ENCODE data around the gene MAP2K2.

MAP2K2 gene

GRCh38 chr19:4099041-4099764 is 24.7 kb downstream of the MAP2K2 start:
- DNase-seq (ENCODE audit: low spot score), result no peak

- DNase-seq (ENCODE audit: low spot score), result no peak
These were observed 25.4 kb downstream of the MAP2K2 start for GRCh38 chr19:4098493-4098892.

- DNase-seq (ENCODE audit: low spot score), result no peak
These were observed 26.4 kb downstream of the MAP2K2 start for GRCh38 chr19:4097501-4097900.

GRCh38 chr19:4096049-4096892 is 27.7 kb downstream of the MAP2K2 start:
- no peak for DNase-seq (ENCODE audit: low spot score)

DNA sequence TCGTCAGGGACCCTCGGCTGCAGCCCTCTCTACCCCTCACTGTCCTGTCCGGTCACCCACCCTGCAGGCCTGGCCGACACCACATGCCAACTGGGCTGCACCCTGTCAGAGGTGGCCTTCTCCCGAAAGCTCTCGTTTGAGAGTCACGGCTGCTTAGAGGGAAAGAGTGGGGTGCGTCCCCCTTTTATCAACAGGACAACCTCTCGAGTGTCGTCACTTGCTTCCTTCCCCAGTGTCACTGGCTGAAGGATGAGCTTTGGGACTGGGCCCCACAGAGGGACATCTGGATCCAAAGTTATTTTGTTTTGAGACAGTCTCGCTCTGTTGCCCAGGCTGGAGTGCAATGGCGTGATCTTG is 28.5 kb downstream of the MAP2K2 start:
- DNase-seq (ENCODE audit: low spot score), result no peak

DNA sequence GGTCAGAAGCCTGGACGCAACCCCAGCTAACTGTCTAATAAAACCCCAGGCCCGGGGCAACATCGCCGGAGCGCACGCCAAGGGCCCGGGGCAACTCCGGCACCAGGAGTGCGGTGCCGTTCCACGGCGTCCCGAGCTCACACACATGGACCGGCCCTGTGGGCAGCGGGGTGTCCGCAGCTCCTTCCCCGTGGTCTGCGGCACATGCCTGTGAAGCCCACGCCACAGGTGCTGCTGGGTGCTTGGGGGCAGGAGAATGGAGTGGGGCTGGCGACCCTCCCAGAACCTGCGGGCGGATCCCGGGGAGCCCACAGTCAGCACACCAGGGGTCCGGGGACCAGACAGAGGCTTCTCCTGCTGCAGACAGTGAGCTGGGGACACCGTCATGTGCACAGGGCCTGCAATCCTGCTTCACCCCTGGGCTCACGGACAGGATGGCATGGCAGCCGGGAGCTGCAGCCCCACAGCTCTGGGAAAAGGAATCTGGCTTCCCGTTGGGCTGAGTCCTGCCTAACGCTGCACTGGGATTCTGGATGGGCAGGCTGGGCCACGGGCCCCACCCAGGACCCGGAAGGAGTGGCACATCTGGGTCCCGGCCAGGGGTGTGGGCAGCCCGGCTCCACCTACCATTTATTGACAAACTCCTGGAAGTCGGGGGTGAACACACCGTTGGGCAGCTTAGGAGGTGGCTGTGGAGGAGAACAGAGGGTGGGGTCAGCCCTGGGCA is 29.0 kb downstream of the MAP2K2 start:
- DNase-seq (ENCODE audit: low spot score), result no peak

DNA sequence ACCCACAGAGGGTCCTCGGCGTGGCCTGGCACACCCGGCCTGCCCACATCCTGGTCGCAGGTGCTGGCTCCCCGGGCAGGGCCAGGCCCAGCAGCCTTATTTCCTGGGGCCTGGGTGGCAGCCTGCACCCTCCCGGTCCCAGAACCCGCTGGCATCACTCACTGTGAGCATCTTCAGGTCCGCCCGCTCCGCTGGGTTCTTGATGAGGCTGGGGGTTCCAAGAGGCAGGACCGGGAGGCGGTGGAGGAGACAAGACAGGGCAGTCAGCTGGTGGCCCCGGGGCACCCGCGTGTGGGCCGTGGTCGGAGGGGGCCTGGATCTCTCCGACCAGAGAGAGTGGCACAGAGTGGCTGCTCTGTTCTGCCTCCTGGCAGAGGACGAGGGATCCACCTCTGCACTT is 29.6 kb downstream of the MAP2K2 start:
- DNase-seq (ENCODE audit: low spot score), result no peak

DNA sequence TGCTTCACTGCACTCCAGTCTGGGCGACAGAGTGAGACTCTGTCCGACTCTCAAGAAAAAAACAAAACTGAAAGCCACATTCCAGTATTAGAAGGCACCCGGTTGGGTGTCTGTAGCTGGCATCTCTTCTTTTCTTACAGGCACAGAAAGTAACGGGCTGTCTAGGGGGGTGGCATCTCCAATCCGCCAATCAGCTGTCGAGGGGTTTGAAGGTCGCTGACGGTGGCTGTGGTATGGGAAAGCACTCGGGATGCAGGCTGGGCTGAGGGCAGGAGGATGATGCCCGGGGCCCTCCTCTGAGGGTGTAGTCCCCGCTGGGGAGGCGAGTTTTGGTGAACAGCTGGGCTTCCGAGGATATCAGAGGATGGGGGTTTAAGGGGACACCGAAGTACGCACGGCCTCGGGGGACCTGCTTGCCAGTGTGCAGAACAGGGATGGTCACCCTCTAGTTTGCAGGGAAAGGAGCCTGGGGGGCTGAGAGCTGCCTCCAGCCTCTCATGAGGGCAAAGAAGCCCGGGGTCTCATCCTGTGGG is 30.2 kb downstream of the MAP2K2 start:
- no peak for DNase-seq (ENCODE audit: low spot score)

DNA sequence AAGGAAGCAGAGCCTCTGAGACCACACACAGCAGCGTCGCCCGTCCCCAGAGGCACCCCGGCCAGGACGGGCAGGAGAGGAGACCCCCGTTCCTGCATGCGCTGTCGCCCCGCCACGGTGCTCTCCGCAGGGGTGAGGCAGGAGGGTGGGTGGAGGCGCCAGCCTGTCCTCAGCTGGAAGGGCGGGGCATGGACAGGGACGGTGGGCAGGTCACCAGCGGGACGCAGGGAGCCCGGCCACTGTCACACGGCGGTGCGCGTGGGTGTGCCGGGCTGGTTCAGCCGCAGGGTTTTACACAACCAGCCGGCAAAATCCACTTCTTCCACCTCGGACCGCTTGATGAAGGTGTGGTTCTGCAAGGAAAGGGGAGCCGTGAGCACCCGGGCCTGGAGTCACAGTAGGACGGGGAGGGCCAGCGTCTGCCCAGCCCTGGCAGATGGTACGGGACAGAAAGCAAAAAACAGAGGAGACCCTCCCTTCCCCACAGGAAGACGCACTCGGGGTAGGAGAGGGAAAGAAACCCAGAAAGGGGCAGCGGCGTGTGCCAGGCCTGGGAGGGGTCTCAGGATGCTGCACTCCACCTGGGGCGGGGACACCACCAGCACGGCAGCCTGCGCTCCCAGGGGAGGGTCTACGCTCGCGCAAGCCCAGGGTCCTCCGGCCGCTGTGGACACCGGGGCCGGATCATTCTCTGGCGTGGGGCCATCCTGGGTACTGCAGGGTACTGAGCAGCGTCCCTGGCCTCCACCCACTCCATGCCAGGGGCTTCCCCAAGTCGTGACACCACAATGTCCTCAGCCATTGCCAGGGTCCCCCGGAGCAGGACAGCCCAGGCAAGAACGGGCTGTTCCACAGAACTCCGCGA is 33.3 kb downstream of the MAP2K2 start:
- no peak for DNase-seq (ENCODE audit: low spot score)

- no peak for DNase-seq (ENCODE audit: low spot score)
These were observed 34.0 kb downstream of the MAP2K2 start for GRCh38 chr19:4089946-4090345.

- DNase-seq (ENCODE audit: low spot score), result peak; percentile 43
These were observed 34.5 kb downstream of the MAP2K2 start for GRCh38 chr19:4089400-4089908.

- DNase-seq (ENCODE audit: low spot score), result peak; percentile 28
These were observed 34.9 kb downstream of the MAP2K2 start for GRCh38 chr19:4088975-4089374.

- no peak for DNase-seq (ENCODE audit: low spot score)
These were observed 35.9 kb downstream of the MAP2K2 start for GRCh38 chr19:4087787-4088679.

GRCh38 chr19:4086411-4086867 is 37.5 kb downstream of the MAP2K2 start:
- no peak for DNase-seq (ENCODE audit: low spot score)

DNA sequence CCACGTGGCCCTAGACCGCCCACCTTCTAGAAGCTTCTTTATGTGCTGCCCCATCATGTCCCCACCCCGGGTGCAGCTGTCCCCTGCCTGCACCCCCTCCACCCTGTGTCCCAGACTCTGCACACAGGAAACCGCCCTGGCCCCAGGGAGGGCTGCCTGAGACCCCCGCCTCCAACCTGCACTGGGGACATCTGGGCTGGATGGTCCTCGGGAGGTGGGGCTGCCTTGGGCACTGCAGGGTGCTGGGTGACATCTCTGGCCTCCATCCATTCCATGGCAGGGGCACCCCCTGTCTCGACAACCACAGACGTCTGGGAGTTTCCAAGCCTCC is 39.4 kb downstream of the MAP2K2 start:
- no peak for DNase-seq (ENCODE audit: low spot score)

DNA sequence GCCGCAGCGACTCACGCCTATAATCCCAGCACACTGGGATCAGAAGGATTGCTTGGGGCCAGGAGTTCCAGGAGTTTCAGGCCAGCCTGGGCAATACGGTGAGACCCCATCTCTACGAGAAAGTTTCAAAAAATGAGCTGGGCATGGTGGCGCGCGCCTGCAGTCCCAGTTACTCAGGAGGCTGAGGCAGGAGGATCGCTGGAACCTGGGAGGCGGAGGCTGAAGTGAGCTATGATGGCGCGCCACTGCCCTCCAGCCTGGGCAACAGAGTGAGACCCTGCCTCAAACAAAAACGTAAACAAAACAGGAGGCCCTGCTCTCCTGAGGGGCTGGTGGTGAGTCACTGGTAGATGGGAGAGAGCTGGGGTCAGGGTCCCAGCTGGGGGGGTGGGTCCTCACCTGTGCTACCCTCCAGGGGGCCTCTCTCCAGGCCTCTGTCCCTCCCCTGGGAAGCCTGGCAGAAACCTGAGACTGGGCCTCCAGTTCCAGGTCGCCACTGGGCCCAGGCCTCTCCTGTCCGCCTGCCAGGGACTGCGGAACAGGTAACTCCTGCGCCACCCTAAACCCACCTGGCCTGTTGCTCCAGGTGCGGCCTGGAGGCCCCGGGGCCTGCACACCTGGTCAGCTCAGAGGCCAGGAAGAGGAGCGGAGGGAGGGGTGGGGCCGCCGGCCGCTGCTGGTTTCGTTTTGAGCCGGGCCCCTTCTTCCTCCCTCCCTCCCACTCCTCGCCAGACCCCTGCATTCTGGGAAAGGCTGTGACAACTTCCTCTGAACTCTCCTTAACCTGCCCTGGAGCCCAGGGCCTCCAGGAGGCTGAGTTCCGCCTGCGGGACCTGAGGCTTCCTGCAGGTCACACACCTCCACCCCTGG is 40.0 kb downstream of the MAP2K2 start:
- DNase-seq (ENCODE audit: low spot score), result no peak

DNA sequence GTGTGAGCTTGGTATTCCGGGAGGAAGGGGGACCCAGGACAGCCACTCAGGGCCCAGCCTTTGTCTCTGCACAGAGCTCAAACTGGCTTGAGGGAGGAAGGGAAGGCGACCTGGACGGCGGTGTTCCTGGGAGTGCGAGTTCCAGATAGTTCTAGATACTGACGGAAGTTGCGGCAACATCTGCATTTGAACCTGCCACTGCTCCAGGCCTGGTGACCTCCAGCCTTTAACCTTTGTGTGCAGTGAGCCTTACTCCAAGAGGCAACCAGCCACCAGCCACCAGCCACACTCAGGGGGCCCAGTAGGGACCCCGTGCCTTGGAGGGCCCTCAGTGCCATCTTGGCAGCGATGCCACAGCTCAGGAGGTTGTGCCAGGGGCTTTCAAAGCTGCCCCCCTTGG is 41.8 kb downstream of the MAP2K2 start:
- DNase-seq (ENCODE audit: low spot score), result no peak

GRCh38 chr19:4081441-4082129 is 42.3 kb downstream of the MAP2K2 start:
- DNase-seq (ENCODE audit: low spot score), result peak; percentile 46

DNA sequence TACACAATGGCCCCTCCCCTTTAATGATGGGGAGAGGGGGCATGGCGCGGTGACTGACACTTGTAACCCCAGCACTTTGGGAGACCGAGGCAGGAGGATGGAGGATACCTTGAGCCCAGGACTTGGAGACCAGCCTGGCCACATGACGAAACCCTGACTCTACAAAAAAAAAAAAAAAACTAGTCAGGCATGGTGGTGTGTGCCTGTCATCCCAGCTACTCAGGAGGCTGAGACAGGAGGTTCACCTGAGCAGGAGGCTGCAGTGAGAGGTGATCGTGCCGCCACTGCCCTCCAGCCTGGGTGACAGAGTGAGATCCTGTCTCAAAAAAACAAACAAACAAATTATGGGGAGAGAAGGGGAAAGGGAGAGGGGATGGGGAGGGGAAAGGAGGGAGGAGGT is 43.4 kb downstream of the MAP2K2 start:
- no peak for DNase-seq (ENCODE audit: low spot score)

All from hematopoietic multipotent progenitor cell treated with erythropoietin and hydrocortisone succinate and interleukin-3 and kit ligand, for 15 days (in vitro differentiated cells).